SH-SY5Y (cell line): ENCODE data around the gene ENHO.

ENCODE experiments used
- GATA2 ChIP-seq: IDR thresholded peaks from 2 replicates; pipeline ENCODE4 v1.6.1; 2011; ENCODE audit warnings: mild to moderate bottlenecking, low read depth, low read length
- GATA3 ChIP-seq: IDR thresholded peaks from 2 replicates; pipeline ENCODE4 v1.6.1; 2011; ENCODE audit warnings: low read depth, mild to moderate bottlenecking, low read length, moderate library complexity

ENHO gene

DNA sequence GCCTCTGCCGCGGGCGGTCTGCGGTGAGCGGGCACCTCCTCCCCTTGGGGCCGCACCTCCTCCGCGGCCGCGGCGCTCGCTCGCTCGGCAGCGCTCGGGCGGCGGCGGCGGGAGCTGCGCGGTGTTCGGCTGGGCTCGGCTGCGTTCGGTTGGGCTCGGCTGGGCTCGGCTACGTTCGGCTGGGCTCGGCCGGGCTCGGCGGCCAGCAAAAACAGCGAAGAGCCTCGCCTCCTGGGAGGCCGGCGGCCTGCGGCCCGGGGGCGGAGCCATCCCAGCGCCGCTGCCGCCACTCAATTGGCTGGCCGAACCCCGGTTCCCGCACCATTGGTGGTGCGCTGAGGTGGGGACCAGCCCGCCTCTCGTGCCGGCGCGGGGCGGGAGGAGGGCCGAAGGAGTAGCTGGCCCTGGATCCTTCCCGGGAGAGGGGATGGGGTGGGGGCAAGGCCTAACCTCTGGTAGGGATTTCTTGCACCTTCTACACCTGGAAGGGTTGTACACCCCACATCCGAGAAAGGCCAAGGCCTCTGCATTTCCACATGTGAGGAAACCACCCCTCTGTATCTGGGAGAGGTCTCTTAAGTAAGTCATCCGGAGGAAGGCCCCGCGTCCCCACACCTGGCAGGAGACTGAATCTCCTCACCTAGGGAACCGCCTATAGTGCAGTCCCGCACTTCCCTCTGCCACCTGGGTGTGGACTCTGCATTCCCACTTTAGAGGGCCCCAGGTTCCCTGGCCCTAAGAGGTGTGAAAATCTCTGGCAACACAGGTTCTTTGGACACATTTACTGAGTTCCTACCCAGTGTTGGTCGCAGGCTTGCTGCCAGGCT, at the start of gene ENHO:
Gene ENHO (minus strand): TSS at position 20 of the 827 bp plus-strand sequence. CDS start 1,295 bp downstream, outside the sequence.
- no peak for TF ChIP-seq GATA3
- no peak for TF ChIP-seq GATA2

GRCh38 chr9:34572092-34572491, 49.3 kb upstream of the ENHO start:
- no peak for TF ChIP-seq GATA3
- TF ChIP-seq GATA2, result peak; percentile 78

DNA sequence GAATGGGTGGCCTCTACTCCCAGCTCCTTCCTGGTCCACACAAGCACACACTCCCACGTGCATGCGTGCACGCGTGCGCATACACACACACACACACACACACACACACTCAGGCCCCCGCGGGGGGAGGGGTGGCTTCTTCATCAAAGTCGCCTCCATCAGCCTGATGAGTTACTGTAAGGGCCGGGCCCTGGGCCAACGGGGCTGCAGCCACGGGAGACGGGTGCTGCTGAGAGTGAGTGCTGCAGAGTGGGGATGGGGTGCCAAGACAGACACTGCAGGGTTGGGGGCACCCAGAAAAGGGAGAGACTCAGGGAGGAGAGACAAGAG, 48.7 kb upstream of the ENHO start:
- TF ChIP-seq GATA3, result no peak
- no peak for TF ChIP-seq GATA2

DNA sequence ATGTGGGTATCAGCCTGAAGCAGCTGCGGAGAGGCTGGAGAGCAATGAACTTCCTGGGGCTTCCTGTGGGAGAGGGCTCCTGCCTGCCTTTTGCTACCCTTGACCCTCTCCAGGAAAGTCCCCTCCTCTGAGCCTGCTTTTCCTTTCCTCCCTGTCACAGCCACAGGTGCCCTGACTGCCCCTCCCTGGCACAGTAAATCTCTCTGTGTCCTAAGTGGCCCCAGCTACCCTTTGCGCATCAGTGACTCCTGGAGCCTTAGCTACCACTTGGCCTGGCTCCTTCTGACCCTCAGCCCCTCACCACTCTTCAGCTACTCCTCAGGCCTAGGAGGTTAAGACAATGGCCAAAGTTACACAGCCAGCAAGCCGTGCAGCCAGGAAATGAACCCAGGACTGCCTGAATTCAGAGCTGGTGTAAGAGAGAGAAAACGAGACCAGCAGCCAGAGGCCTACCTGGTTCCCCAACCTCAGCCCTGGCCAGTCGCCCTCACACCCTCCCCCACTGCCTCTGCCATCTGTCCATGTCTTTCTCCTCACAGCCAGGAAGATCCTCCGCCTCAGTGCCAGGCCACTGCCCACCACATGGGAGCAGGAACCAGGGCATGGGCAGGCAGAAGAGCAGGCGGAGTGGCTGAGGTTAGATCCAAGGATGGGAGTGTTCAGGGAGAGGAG, 48.2 kb upstream of the ENHO start:
- TF ChIP-seq GATA3 (no peak), GATA2 (no peak)

DNA sequence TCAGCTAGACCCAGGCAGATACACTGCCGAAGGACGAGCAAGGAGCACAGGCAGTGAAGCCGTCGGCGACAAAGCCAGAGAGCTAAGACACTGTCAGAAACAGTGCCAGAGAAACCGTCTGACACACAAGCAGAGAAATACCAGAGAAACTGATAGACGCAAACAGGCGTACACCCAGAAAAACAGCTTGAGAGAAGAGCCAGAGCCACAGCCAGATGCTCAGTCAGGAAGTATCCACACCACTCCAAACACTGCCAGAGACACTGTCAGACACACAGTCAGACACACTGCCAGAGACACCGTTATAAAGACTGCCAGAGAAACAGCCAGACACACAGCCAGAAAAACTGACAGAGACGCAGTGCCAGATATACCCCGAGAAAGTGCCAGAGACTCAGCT, 47.6 kb upstream of the ENHO start:
- TF ChIP-seq GATA3 (no peak), GATA2 (no peak)

- TF ChIP-seq GATA2 (no peak), GATA3 (no peak)
Observed at GRCh38 chr9:34568774-34569173, 46.0 kb upstream of the ENHO start.

GRCh38 chr9:34568133-34568532, 45.3 kb upstream of the ENHO start:
- no peak for TF ChIP-seq GATA3
- TF ChIP-seq GATA2, result no peak

DNA sequence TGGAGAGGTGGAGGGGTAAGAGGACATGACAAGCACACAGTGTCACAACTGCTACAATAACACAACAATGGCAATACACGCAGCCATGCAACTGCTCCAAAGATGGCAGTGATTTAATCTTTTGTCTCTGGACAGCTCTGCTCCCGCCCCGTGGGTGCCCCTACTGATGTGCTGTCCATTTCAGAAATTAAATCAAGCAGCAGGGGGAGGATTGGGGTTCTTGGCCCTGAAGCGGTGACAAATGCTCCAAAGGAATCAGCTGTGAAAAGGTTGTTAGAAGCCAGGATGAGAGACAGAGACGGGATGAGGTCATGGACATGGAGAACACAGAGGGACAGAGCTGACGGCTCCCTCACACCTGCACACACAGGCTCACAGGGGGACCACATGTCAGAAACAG, 44.2 kb upstream of the ENHO start:
- TF ChIP-seq GATA2, result peak; percentile 73
- TF ChIP-seq GATA3, result no peak

GRCh38 chr9:34566322-34566721, 43.5 kb upstream of the ENHO start:
- no peak for TF ChIP-seq GATA3
- no peak for TF ChIP-seq GATA2

GRCh38 chr9:34565856-34566255, 43.1 kb upstream of the ENHO start:
- no peak for TF ChIP-seq GATA2
- no peak for TF ChIP-seq GATA3

DNA sequence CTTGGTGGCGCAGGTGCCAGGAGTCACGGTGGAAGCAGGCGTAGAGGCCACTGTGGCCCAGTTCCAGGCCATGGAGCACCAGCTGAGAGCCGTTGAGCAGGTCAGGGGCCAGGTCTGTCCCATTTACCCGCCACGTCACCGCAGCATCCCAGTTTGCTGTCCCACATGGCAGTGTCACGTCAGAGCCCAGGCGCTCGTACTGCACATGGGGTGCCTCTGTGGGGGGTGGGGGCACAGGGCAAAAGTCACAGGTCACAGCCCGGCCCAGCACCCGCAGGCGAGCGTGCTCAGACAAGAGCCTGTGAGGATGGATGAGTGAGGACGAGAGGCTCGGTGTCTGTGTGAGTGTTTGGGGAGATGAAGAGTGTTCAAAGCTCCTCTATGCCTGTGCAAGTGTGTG, 41.8 kb upstream of the ENHO start:
- TF ChIP-seq GATA3 (no peak), GATA2 (no peak)

GRCh38 chr9:34563262-34563661, 40.5 kb upstream of the ENHO start:
- TF ChIP-seq GATA2 (no peak), GATA3 (no peak)

GRCh38 chr9:34562135-34562745, 39.5 kb upstream of the ENHO start:
- TF ChIP-seq GATA2, result no peak
- TF ChIP-seq GATA3, result no peak

DNA sequence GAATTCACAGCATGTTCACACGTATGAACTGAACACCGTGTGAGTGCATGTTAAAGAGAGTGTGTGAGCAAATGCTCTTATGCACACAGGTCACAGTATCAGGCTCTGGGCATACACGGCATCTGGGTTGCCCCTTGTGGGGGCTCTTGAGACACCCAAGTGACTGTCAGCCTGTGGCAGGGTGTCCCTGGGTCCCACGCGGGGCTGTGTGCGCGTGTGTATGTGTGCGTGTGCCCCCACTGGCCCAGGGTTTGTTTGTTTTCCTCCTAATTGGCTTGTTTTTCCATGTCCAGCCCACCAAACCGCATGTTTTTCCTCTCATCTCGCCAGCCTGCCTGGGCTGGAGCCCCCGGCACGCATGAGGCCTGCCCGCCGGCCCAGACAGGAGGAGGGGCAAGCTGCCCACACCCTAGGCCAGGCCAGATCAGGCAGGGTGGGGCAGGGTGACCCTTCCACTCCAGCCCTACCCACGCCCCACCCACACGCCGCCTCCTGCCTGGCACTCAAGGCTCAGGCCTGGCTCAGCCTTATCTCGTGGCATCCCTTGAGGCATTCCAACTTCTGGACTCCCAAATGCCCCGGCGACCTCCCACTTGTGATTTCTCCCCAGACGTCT, 37.9 kb upstream of the ENHO start:
- no peak for TF ChIP-seq GATA3
- 0 out of 2 replicates have a peak, but pooled peaks have one; percentile 15 for TF ChIP-seq GATA2
